ENCODE measurements around the gene KCTD1. TPM values are rescaled to one million over a fixed set of nuclear protein-coding genes. Genes with fewer than 3 reads are reported as not detected.

Gene KCTD1
- total and polyA plus RNA-seq, 5 donors, result 31.4 to 51.8 (median 49.1) TPM

- Histone ChIP-seq H3K27ac (ENCODE audit: low read length) (no peak overlapping the region), H3K27me3 (ENCODE audit: control insufficient read depth, insufficient read depth) (no peaks in the 10 kb centered on the region), H3K4me1 (ENCODE audit: control insufficient read depth, insufficient read depth, low read length) (no peaks in the 10 kb centered on the region), H3K4me3 (ENCODE audit: low read length) (no peak overlapping the region), H3K9me3 (ENCODE audit: control insufficient read depth, low read length) (no peaks in the 10 kb centered on the region)
- ATAC-seq, result no peak
- intact Hi-C loops (cut with DNase I), result no loop called here
- no peak for DNase-seq
- 73% methylated on average over 6 of the region's 6 CpGs for WGBS
Measured at GRCh38 chr18:26421503-26421902, 126.8 kb downstream of the KCTD1 start.

GRCh38 chr18:26419746-26420145 lies 128.6 kb downstream of the KCTD1 start:
- Histone ChIP-seq H3K4me1 (ENCODE audit: control insufficient read depth, insufficient read depth, low read length) (no peaks in the 10 kb centered on the region), H3K4me3 (ENCODE audit: low read length) (no peak overlapping the region), H3K27ac (ENCODE audit: low read length) (no peak overlapping the region), H3K9me3 (ENCODE audit: control insufficient read depth, low read length) (no peaks in the 10 kb centered on the region), H3K27me3 (ENCODE audit: control insufficient read depth, insufficient read depth) (no peaks in the 10 kb centered on the region)
- intact Hi-C loops (cut with DNase I), result no loop called here
- ATAC-seq (no peak), DNase-seq (no peak)
- 69% methylated on average over 9 of the region's 9 CpGs for WGBS

- Histone ChIP-seq H3K4me3 (ENCODE audit: low read length) (no peak overlapping the region), H3K9me3 (ENCODE audit: control insufficient read depth, low read length) (no peaks in the 10 kb centered on the region), H3K27me3 (ENCODE audit: control insufficient read depth, insufficient read depth) (no peaks in the 10 kb centered on the region), H3K27ac (ENCODE audit: low read length) (no peak overlapping the region), H3K4me1 (ENCODE audit: control insufficient read depth, insufficient read depth, low read length) (no peaks in the 10 kb centered on the region)
- 94% methylated on average over 4 of the region's 4 CpGs for WGBS
- no peak for DNase-seq
- intact Hi-C loops (cut with DNase I), result no loop called here
- no peak for ATAC-seq
Measured at GRCh38 chr18:26418225-26418624, 130.1 kb downstream of the KCTD1 start.

- H3K27me3 ChIP-seq (ENCODE audit: control insufficient read depth, insufficient read depth), result no peaks in the 10 kb centered on the region
- no peak overlapping the region for H3K4me3 ChIP-seq (ENCODE audit: low read length)
- H3K4me1 ChIP-seq (ENCODE audit: control insufficient read depth, insufficient read depth, low read length), result no peaks in the 10 kb centered on the region
- intact Hi-C loops (cut with DNase I), result no loop called here
- no peak overlapping the region for H3K27ac ChIP-seq (ENCODE audit: low read length)
- DNase-seq (no peak), ATAC-seq (no peak)
- 95% methylated on average over 12 of the region's 12 CpGs for WGBS
- H3K9me3 ChIP-seq (ENCODE audit: control insufficient read depth, low read length), result no peaks in the 10 kb centered on the region
Measured at GRCh38 chr18:26417190-26417589, 131.2 kb downstream of the KCTD1 start.

GRCh38 chr18:26416652-26417150 lies 131.7 kb downstream of the KCTD1 start:
- ATAC-seq (no peak), DNase-seq (no peak)
- 93% methylated on average over 8 of the region's 8 CpGs for WGBS
- no peak overlapping the region for H3K4me3 ChIP-seq (ENCODE audit: low read length)
- H3K27me3 ChIP-seq (ENCODE audit: control insufficient read depth, insufficient read depth), result no peaks in the 10 kb centered on the region
- H3K9me3 ChIP-seq (ENCODE audit: control insufficient read depth, low read length), result no peaks in the 10 kb centered on the region
- intact Hi-C loops (cut with DNase I), result no loop called here
- no peaks in the 10 kb centered on the region for H3K4me1 ChIP-seq (ENCODE audit: control insufficient read depth, insufficient read depth, low read length)
- no peak overlapping the region for H3K27ac ChIP-seq (ENCODE audit: low read length)

- no peaks in the 10 kb centered on the region for H3K27me3 ChIP-seq (ENCODE audit: control insufficient read depth, insufficient read depth)
- 69% methylated on average over 7 of the region's 7 CpGs for WGBS
- intact Hi-C loops (cut with DNase I), result no loop called here
- H3K9me3 ChIP-seq (ENCODE audit: control insufficient read depth, low read length), result no peaks in the 10 kb centered on the region
- no peak for DNase-seq
- H3K4me3 ChIP-seq (ENCODE audit: low read length), result no peak overlapping the region
- H3K27ac ChIP-seq (ENCODE audit: low read length), result no peak overlapping the region
- no peak for ATAC-seq
- H3K4me1 ChIP-seq (ENCODE audit: control insufficient read depth, insufficient read depth, low read length), result no peaks in the 10 kb centered on the region
Measured at GRCh38 chr18:26415631-26416030, 132.7 kb downstream of the KCTD1 start.

- no peaks in the 10 kb centered on the region for H3K4me1 ChIP-seq (ENCODE audit: control insufficient read depth, insufficient read depth, low read length)
- H3K4me3 ChIP-seq (ENCODE audit: low read length), result no peak overlapping the region
- H3K27me3 ChIP-seq (ENCODE audit: control insufficient read depth, insufficient read depth), result no peaks in the 10 kb centered on the region
- no peak for DNase-seq
- ATAC-seq, result no peak
- no peak overlapping the region for H3K27ac ChIP-seq (ENCODE audit: low read length)
- intact Hi-C loops (cut with DNase I), result no loop called here
- 54% methylated on average over 4 of the region's 4 CpGs for WGBS
- H3K9me3 ChIP-seq (ENCODE audit: control insufficient read depth, low read length), result no peaks in the 10 kb centered on the region
Measured at GRCh38 chr18:26414901-26415440, 133.4 kb downstream of the KCTD1 start.

GRCh38 chr18:26409091-26409490 lies 139.3 kb downstream of the KCTD1 start:
- Histone ChIP-seq H3K27me3 (ENCODE audit: control insufficient read depth, insufficient read depth) (no peaks in the 10 kb centered on the region), H3K9me3 (ENCODE audit: control insufficient read depth, low read length) (no peaks in the 10 kb centered on the region), H3K27ac (ENCODE audit: low read length) (no peak overlapping the region), H3K4me1 (ENCODE audit: control insufficient read depth, insufficient read depth, low read length) (no peaks in the 10 kb centered on the region), H3K4me3 (ENCODE audit: low read length) (no peak overlapping the region)
- no peak for ATAC-seq
- no peak for DNase-seq
- intact Hi-C loops (cut with DNase I), result loop anchor here (10.0 kb wide), 5 partner anchors 146 to 556 kb away; no protein-coding TSS in a partner anchor
- 81% methylated on average over 4 of the region's 4 CpGs for WGBS

- H3K4me1 ChIP-seq (ENCODE audit: control insufficient read depth, insufficient read depth, low read length), result no peaks in the 10 kb centered on the region
- no peak for ATAC-seq
- no peak overlapping the region for H3K27ac ChIP-seq (ENCODE audit: low read length)
- 88% methylated on average over 16 of the region's 16 CpGs for WGBS
- no peaks in the 10 kb centered on the region for H3K9me3 ChIP-seq (ENCODE audit: control insufficient read depth, low read length)
- no peak overlapping the region for H3K4me3 ChIP-seq (ENCODE audit: low read length)
- no peak for DNase-seq
- intact Hi-C loops (cut with DNase I), result loop anchor here (10.0 kb wide), 5 partner anchors 147 to 557 kb away; no protein-coding TSS in a partner anchor
- H3K27me3 ChIP-seq (ENCODE audit: control insufficient read depth, insufficient read depth), result no peaks in the 10 kb centered on the region
Measured at GRCh38 chr18:26407736-26408601, 140.4 kb downstream of the KCTD1 start.

GRCh38 chr18:26406854-26407517 lies 141.4 kb downstream of the KCTD1 start:
- Histone ChIP-seq H3K4me3 (ENCODE audit: low read length) (no peak overlapping the region), H3K9me3 (ENCODE audit: control insufficient read depth, low read length) (no peaks in the 10 kb centered on the region), H3K4me1 (ENCODE audit: control insufficient read depth, insufficient read depth, low read length) (no peaks in the 10 kb centered on the region), H3K27me3 (ENCODE audit: control insufficient read depth, insufficient read depth) (no peaks in the 10 kb centered on the region), H3K27ac (ENCODE audit: low read length) (no peak overlapping the region)
- intact Hi-C loops (cut with DNase I), result loop anchor here (10.0 kb wide), 5 partner anchors 148 to 558 kb away; no protein-coding TSS in a partner anchor
- 75% methylated on average over 15 of the region's 15 CpGs for WGBS
- DNase-seq, result no peak
- no peak for ATAC-seq

- no peak overlapping the region for H3K4me3 ChIP-seq (ENCODE audit: low read length)
- 83% methylated on average over 12 of the region's 12 CpGs for WGBS
- no peaks in the 10 kb centered on the region for H3K9me3 ChIP-seq (ENCODE audit: control insufficient read depth, low read length)
- ATAC-seq, result peak in 1 of 2 donors; percentile 30
- no peak for DNase-seq
- H3K4me1 ChIP-seq (ENCODE audit: control insufficient read depth, insufficient read depth, low read length), result no peaks in the 10 kb centered on the region
- H3K27me3 ChIP-seq (ENCODE audit: control insufficient read depth, insufficient read depth), result no peaks in the 10 kb centered on the region
- no peak overlapping the region for H3K27ac ChIP-seq (ENCODE audit: low read length)
- intact Hi-C loops (cut with DNase I), result loop anchor here (10.0 kb wide), 5 partner anchors 148 to 558 kb away; no protein-coding TSS in a partner anchor
Measured at GRCh38 chr18:26406324-26406723, 142.0 kb downstream of the KCTD1 start.
